ENCODE results near the gene PAGR1. TPM values are rescaled to one million over a fixed set of nuclear protein-coding genes. Genes with fewer than 3 reads are reported as not detected.
"Not testable (repeated sequence)": the region's sequence is repeated elsewhere in the genome, so short reads cannot be mapped to it uniquely, and the experiment has no call there.

The PAGR1 gene
- polyA plus RNA-seq, 1 of the 3 experiments (the other 2 are of a cell fraction), result 57.7 TPM

DNA sequence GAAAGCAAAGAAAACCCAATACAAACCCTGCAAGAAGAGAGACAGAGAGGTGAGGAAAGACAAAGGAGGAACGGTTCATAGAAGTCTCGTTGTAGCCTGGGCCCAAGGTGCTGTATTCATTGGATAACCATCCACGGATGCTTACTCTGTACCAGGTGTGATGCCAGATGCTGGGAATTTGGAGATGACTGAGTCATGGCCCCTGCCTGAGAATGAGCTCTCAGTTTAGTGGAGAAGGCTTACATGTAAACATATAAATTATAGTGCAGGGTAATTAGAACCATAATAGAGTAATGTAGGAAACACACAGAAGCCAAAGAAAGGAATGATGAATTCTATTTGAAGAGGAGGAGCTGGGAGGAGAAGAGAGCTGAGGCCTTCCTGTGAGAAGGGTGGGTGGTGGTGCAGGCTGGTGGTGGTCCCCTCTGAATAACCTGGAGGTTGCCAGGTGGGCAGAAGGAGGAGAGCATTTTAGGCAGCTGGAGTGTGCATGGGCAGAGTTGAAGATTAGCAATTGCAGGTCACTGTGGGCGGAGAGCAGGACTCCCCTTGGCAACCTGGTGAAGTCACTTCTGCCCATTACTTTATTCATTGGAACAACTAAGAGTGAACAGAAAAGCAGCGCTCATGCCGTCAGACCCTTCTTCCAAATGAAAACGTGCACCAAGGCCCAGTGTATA lies 45.6 kb upstream of the PAGR1 start:
- H2AFZ ChIP-seq (ENCODE audit: low read depth), result no peak overlapping the region
- ChIA-PET POLR2A (no interaction called here), CTCF (interaction anchor here (1.4 kb wide), 1 partner anchor 19 kb away, joined by 8 read pairs; the partner anchor contains the start of gene KIF22)
- H3K4me2 ChIP-seq, result no peak overlapping the region
- H3K9me3 ChIP-seq, result no peaks in the 10 kb centered on the region
- H3K27me3 ChIP-seq (ENCODE audit: insufficient read depth), result no peaks in the 10 kb centered on the region; the same call in 1 of the 2 replicates
- H4K20me1 ChIP-seq (ENCODE audit: insufficient read depth), result no peaks in the 10 kb centered on the region
- WGBS (ENCODE audit: low lambda C conversion rate), result 75% methylated on average over 7 of the region's 7 CpGs
- H3K36me3 ChIP-seq (replicated peaks in 1 of 2; ENCODE audit: control insufficient read depth in 1 of 2, insufficient read depth in 2 of 2, low read length in 1 of 2), result no peaks in the 10 kb centered on the region
- H3F3A ChIP-seq (replicated peaks; ENCODE audit: insufficient read depth), result no peaks in the 10 kb centered on the region
- DNase-seq, result no peak
- no peak overlapping the region for H3K27ac ChIP-seq (ENCODE audit: low read depth in 2 of 2, low read length in 1 of 2)
- TF ChIP-seq RFX5 (IDR thresholded peaks at IDR 0.05; ENCODE audit: low read length), result no peak
- TF ChIP-seq, protein P1, sequence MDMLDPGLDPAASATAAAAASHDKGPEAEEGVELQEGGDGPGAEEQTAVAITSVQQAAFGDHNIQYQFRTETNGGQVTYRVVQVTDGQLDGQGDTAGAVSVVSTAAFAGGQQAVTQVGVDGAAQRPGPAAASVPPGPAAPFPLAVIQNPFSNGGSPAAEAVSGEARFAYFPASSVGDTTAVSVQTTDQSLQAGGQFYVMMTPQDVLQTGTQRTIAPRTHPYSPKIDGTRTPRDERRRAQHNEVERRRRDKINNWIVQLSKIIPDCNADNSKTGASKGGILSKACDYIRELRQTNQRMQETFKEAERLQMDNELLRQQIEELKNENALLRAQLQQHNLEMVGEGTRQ (IDR thresholded peaks at IDR 0.05; ENCODE audit: borderline replicate concordance, low read depth, low read length), result no peak
- TF ChIP-seq EZH2phosphoT487 (IDR thresholded peaks at IDR 0.05; ENCODE audit: borderline replicate concordance, low read depth), result no peak
- no peak for TF ChIP-seq MEF2A (IDR thresholded peaks at IDR 0.05; ENCODE audit: borderline replicate concordance, low read depth)
- TF ChIP-seq, protein P2, sequence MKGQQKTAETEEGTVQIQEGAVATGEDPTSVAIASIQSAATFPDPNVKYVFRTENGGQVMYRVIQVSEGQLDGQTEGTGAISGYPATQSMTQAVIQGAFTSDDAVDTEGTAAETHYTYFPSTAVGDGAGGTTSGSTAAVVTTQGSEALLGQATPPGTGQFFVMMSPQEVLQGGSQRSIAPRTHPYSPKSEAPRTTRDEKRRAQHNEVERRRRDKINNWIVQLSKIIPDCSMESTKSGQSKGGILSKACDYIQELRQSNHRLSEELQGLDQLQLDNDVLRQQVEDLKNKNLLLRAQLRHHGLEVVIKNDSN (IDR thresholded peaks at IDR 0.05; ENCODE audit: borderline replicate concordance, low read depth), result no peak
- TF ChIP-seq EP300 (IDR thresholded peaks at IDR 0.05; ENCODE audit: borderline replicate concordance in 1 of 2, low read depth in 1 of 2, low read length in 1 of 2), result no peak
- TF ChIP-seq MXI1 (IDR thresholded peaks at IDR 0.05; ENCODE audit: low read depth, low read length), result no peak
- TF ChIP-seq FOXM1 (IDR thresholded peaks at IDR 0.05; ENCODE audit: low read depth), result no peak
- no peak for TF ChIP-seq CHD2 (IDR thresholded peaks at IDR 0.05; ENCODE audit: low read length, partially characterized antibody)
- TF ChIP-seq RXRA (IDR thresholded peaks at IDR 0.05; ENCODE audit: borderline replicate concordance, low read depth), result no peak
- no peak for TF ChIP-seq GATA2 (CRISPR knock-in tag; IDR thresholded peaks at IDR 0.05)
- no peak for TF ChIP-seq RAD21 (IDR thresholded peaks at IDR 0.05; ENCODE audit: low read length)
- TF ChIP-seq, protein P3, sequence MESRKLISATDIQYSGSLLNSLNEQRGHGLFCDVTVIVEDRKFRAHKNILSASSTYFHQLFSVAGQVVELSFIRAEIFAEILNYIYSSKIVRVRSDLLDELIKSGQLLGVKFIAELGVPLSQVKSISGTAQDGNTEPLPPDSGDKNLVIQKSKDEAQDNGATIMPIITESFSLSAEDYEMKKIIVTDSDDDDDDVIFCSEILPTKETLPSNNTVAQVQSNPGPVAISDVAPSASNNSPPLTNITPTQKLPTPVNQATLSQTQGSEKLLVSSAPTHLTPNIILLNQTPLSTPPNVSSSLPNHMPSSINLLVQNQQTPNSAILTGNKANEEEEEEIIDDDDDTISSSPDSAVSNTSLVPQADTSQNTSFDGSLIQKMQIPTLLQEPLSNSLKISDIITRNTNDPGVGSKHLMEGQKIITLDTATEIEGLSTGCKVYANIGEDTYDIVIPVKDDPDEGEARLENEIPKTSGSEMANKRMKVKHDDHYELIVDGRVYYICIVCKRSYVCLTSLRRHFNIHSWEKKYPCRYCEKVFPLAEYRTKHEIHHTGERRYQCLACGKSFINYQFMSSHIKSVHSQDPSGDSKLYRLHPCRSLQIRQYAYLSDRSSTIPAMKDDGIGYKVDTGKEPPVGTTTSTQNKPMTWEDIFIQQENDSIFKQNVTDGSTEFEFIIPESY (IDR thresholded peaks at IDR 0.05; ENCODE audit: borderline replicate concordance, low read depth), result no peak
- TF ChIP-seq TEAD4 (IDR thresholded peaks at IDR 0.05; ENCODE audit: borderline replicate concordance, insufficient read depth), result no peak
- TF ChIP-seq TAF1 (IDR thresholded peaks at IDR 0.05; ENCODE audit: borderline replicate concordance, low read depth, low read length), result no peak
- no peak for TF ChIP-seq FOXJ3 (CRISPR knock-in tag; IDR thresholded peaks at IDR 0.05)
- H3K9me2 ChIP-seq, result no peaks in the 10 kb centered on the region
- no peaks in the 10 kb centered on the region for H3K4me1 ChIP-seq (ENCODE audit: control insufficient read depth in 1 of 2, insufficient read depth in 2 of 2, low read depth in 1 of 2, low read length in 1 of 2)
- no peaks in the 10 kb centered on the region for H3K79me2 ChIP-seq (ENCODE audit: insufficient read depth)
- H3K4me3 ChIP-seq (ENCODE audit: low read depth in 2 of 2, low read length in 1 of 2), result no peak overlapping the region
- H3K9ac ChIP-seq, result no peak overlapping the region

DNA sequence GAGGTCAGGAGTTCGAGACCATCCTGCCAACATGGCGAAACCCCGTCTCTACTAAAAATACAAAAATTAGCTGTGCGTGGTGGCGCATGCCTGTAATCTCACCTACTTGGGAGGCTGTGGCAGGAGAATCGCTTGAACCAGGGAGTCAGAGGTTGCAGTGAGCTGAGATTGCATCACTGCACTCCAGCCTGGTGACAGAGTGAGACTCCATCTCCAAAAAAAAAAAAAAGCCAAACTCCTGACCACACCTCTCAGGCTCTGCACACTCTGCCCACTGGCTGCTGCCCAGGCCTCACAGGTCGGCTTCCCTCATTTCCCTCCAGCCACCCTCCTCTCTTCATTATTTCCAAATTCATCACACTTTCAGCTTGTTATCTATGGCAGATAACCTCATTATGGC lies 43.6 kb upstream of the PAGR1 start:
- H3K79me2 ChIP-seq (ENCODE audit: insufficient read depth); H4K20me1 ChIP-seq (ENCODE audit: insufficient read depth); H3K4me3 ChIP-seq (ENCODE audit: low read depth in 2 of 2, low read length in 1 of 2); H2AFZ ChIP-seq (ENCODE audit: low read depth); H3K4me2 ChIP-seq; POLR2A ChIA-PET; H3K36me3 ChIP-seq (replicated peaks in 1 of 2; ENCODE audit: control insufficient read depth in 1 of 2, insufficient read depth in 2 of 2, low read length in 1 of 2); H3F3A ChIP-seq (replicated peaks; ENCODE audit: insufficient read depth); H3K27me3 ChIP-seq (ENCODE audit: insufficient read depth); H3K4me1 ChIP-seq (ENCODE audit: control insufficient read depth in 1 of 2, insufficient read depth in 2 of 2, low read depth in 1 of 2, low read length in 1 of 2); H3K9me3 ChIP-seq; DNase-seq; H3K9me2 ChIP-seq; H3K27ac ChIP-seq (ENCODE audit: low read depth in 2 of 2, low read length in 1 of 2); H3K9ac ChIP-seq: not testable (repeated sequence)
- CTCF ChIA-PET, result interaction anchor here (0.7 to 1.1 kb wide), 2 partner anchors 18 to 21 kb away, joined by 3 to 4 read pairs; partner anchors contain the start of gene KIF22
- WGBS (ENCODE audit: low lambda C conversion rate), result 88% methylated on average over 7 of the region's 7 CpGs
